Right lobe of liver (tissue), 6 donors: ENCODE data around the gene APLP2. TPM values are rescaled to one million over a fixed set of nuclear protein-coding genes. Genes with fewer than 3 reads are reported as not detected.
A peak's percentile ranks its signal among the peaks of the same experiment; 100 is the strongest.

Experiments used
- ATAC-seq, 4 donors: fragments of 200-7000 bp; cut with Tn5 transposase; one replicate each; pipeline ENCODE4 v1.9.1; 2020; ENCODE audit warnings: mild to moderate bottlenecking in 4 of 4, moderate library complexity in 4 of 4
- DNase-seq, 3 donors: peaks; one replicate each; pipeline ENCODE4 v3.0.0-alpha.2; 2020
- H3K27ac ChIP-seq, 3 donors: fragments of 200-600 bp; one replicate each; pipeline ENCODE4 v1.8.0; 2022
- H3K27me3 ChIP-seq, 2 donors: fragments of 200-600 bp; one replicate each; pipeline ENCODE4 v1.8.0; 2022
- H3K36me3 ChIP-seq, 4 donors: fragments of 200-600 bp; sonication (generic) in 1 of 4; one replicate each; pipeline versions ENCODE4 v1.5.1 to v1.8.0; 2017 to 2022; ENCODE audit warnings: control low read depth in 1 of 4
- H3K4me1 ChIP-seq, 4 donors: fragments of 200-600 bp; sonication (generic) in 1 of 4; one replicate each; pipeline versions ENCODE4 v1.5.1 to v1.8.0; 2017 to 2022; ENCODE audit warnings: control low read depth in 1 of 4
- H3K4me3 ChIP-seq, 3 donors: fragments of 200-600 bp; one replicate each; pipeline ENCODE4 v1.8.0; 2022
- H3K9me3 ChIP-seq, 4 donors: fragments of 200-600 bp; sonication (generic) in 1 of 4; one replicate each; pipeline versions ENCODE4 v1.5.1 to v1.8.0; 2017 to 2022; ENCODE audit warnings: control low read depth in 1 of 4
- POLR2A ChIP-seq: fragments of 450-650 bp; IDR thresholded peaks from one replicate; pipeline ENCODE4 v1.6.1; 2017; ENCODE audit warnings: antibody characterized with exemption, mild to moderate bottlenecking
- WGBS: methylation state at CpG from one replicate; pipeline ENCODE4 v1.1.6; 2018; ENCODE audit warnings: low coverage, low lambda C conversion rate; ENCODE audit not compliant: insufficient coverage; ENCODE audit errors: missing lambda C conversion rate; 5-methylcytosine and 5-hydroxymethylcytosine counted together
- intact Hi-C, 2 donors: fragments of 100-400 bp; cut with DNase I; formaldehyde crosslinking; loops; one replicate each; pipeline versions ENCODE4 v1.11.2 to v1.14.1; 2022
- total RNA-seq, 6 experiments: library from RNA; depleted of rRNA in 2 of 6; stranded (reverse); fragments of >200 nt in 2 of 6; fragmentation: NEBNext Ultra II Directional in 3 of 6; extraction: Animal tissue kit (Norgen Biotek cat#: 25700) in 3 of 6; gene quantifications; one replicate each; pipeline versions ENCODE4 v1.1.0 to v1.2.4, GENCODE V29; 2016 to 2023
- TF ChIP-seq, protein P1 (sequence below), 4 donors: fragments of 200-600 bp in 3 of 4; fragments of 450-650 bp in 1 of 4; IDR thresholded peaks; one replicate each; pipeline versions ENCODE4 v1.5.1 to v1.8.0; 2016 to 2022; ENCODE audit warnings: antibody characterized with exemption in 4 of 4, mild to moderate bottlenecking in 2 of 4
- donor health status: DM: no; HTN: yes; CAD: no.
- donor health status: DM: no; HTN: no; CAD: no.
- donor health status: DM: no; HTN: no; CAD: no.
- donor health status: DM: no; HTN: yes; CAD: no.
- donor health status: DM: no; HTN: yes; CAD: no.

The APLP2 gene
- total RNA-seq, 6 experiments from 2014 or later: 184 to 255 (median 252) TPM

DNA sequence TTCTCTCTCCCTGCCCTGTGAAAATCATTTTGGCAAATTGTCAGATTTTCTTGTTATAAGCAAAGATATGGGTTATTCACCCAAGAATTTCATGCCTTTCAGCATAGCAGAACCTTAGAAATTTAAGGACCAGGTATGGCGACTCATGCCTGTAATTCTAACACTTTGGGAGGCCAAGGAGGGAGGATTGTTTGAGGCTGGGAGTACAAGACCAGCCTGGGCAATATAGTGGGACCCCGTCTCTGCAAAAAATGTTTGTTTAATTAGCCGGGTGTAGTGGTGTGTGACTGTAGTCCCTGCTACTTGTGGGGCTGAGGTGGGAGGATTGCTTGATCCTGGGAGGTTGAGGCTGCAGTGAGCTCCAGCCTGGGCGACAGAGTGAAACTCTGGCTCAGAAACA is 27.6 kb downstream of the APLP2 start:
- Histone ChIP-seq H3K27ac (no peak overlapping the region), H3K27me3 (no peaks in the 10 kb centered on the region), H3K9me3 (no peaks in the 10 kb centered on the region), H3K4me1 (peaks cover 0 to 19% (median 4%) of the 10 kb centered on the region in 4 donors), H3K36me3 (no peaks in the 10 kb centered on the region), H3K4me3 (no peak overlapping the region)
- WGBS: 100% methylated on average over 3 of the region's 4 CpGs
- intact Hi-C loops: no loop called here
- DNase-seq (no peak), ATAC-seq (no peak)
- no peak for TF ChIP-seq POLR2A
- TF ChIP-seq, protein P1, sequence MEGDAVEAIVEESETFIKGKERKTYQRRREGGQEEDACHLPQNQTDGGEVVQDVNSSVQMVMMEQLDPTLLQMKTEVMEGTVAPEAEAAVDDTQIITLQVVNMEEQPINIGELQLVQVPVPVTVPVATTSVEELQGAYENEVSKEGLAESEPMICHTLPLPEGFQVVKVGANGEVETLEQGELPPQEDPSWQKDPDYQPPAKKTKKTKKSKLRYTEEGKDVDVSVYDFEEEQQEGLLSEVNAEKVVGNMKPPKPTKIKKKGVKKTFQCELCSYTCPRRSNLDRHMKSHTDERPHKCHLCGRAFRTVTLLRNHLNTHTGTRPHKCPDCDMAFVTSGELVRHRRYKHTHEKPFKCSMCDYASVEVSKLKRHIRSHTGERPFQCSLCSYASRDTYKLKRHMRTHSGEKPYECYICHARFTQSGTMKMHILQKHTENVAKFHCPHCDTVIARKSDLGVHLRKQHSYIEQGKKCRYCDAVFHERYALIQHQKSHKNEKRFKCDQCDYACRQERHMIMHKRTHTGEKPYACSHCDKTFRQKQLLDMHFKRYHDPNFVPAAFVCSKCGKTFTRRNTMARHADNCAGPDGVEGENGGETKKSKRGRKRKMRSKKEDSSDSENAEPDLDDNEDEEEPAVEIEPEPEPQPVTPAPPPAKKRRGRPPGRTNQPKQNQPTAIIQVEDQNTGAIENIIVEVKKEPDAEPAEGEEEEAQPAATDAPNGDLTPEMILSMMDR (IDR thresholded peaks at IDR 0.05): no peak

DNA sequence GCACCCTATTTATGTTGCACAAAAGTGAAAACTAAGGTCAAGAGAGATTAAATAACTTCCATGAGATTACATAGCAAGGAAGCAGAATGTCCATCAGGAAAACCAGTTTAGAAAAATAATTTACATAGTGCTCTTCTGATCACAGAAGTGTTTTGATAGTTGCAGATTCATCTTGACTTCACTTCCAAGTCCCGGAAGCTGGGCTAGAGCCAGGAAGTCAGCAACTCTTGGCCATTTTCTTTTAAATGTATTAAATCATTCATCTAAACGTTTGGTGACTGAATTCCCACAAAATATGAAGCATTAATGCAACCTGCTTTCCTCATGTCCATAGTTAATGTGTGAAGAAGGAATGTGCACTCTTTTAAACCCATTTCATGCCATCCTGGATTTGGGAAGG is 29.7 kb downstream of the APLP2 start:
- H3K27me3 ChIP-seq: no peaks in the 10 kb centered on the region
- no peaks in the 10 kb centered on the region for H3K9me3 ChIP-seq
- H3K4me3 ChIP-seq: no peak overlapping the region
- intact Hi-C loops: no loop called here
- TF ChIP-seq POLR2A: no peak
- TF ChIP-seq, protein P1 (IDR thresholded peaks at IDR 0.05): no peak
- ATAC-seq (no peak), DNase-seq (no peak)
- peaks cover 0 to 40% (median 12%) of the 10 kb centered on the region in 4 donors for H3K4me1 ChIP-seq
- H3K27ac ChIP-seq: no peak overlapping the region
- 52% methylated on average over 2 of the region's 2 CpGs for WGBS
- H3K36me3 ChIP-seq: no peaks in the 10 kb centered on the region

DNA sequence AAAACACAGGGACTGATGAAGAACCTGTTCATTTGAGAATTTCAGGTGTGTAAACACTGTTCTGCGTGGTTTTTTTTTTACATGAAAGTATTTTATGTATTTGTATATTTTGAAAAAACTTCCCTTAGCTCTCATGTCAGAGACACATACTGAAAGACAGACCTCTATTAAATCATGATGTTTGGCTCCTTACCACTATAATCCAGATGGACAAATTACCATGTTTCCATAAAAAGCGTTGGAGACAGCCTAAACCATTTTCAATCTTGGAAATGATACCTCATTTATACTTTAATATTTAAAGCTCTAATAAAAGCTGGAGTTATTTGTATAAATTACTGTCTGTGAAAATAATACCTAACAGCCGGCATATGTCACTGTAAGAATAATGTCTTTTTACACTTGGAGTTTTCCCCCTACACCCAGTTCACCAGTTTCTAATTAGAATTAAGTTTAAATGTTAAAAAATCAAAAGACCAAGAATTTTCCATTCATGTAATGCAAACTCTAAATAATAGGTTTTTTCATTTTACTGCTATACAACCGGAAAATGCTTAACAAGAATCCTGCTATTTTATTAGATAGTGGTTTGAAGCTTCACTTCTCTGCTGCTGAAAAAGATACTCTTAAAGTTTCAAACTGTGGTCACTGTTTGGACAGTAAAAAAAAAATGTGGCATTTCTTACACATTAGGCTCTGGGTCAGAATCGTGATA is 30.8 kb downstream of the APLP2 start:
- WGBS: 88% methylated on average over 5 of the region's 5 CpGs
- no peak for ATAC-seq
- H3K27me3 ChIP-seq: no peaks in the 10 kb centered on the region
- no peak for DNase-seq
- TF ChIP-seq, protein P1 (IDR thresholded peaks at IDR 0.05): no peak
- no peak for TF ChIP-seq POLR2A
- H3K9me3 ChIP-seq: no peaks in the 10 kb centered on the region
- H3K36me3 ChIP-seq: no peaks in the 10 kb centered on the region
- no peak overlapping the region for H3K4me3 ChIP-seq
- peaks cover 0 to 37% (median 12%) of the 10 kb centered on the region in 4 donors for H3K4me1 ChIP-seq
- intact Hi-C loops: no loop called here
- H3K27ac ChIP-seq: no peak overlapping the region

DNA sequence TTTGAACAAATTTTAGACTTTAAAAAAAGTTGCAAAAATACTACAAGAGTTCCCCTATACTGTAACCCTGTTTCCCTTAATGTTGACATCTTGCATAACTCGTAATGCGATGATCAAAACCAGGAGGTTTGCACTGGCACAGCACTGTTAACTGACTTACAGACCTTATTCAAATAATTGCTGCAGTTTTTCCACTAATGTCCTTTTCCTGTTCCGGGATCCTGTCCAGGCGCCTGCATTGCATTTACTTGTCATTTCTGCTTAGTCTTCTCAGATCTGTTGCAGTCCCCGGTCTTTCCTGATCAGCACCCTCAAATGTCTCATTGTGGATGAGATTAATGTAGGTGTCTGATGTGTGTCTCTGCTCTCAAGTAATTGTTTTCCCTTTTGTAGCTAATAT is 32.0 kb downstream of the APLP2 start:
- intact Hi-C loops: no loop called here
- peaks cover 0 to 37% (median 12%) of the 10 kb centered on the region in 4 donors for H3K4me1 ChIP-seq
- peak; percentile 29 to 61 (median 40) for ATAC-seq

More for the DNA sequence above, 32.0 kb downstream of the APLP2 start:
- H3K27ac ChIP-seq: peak overlapping the region in 1 of 3 donors; percentile 33
- TF ChIP-seq, protein P1 (IDR thresholded peaks at IDR 0.05): no peak
- TF ChIP-seq POLR2A: no peak
- H3K4me3 ChIP-seq: no peak overlapping the region
- H3K27me3 ChIP-seq: no peaks in the 10 kb centered on the region
- no peaks in the 10 kb centered on the region for H3K9me3 ChIP-seq
- 45% methylated on average over 5 of the region's 5 CpGs for WGBS
- H3K36me3 ChIP-seq: no peaks in the 10 kb centered on the region
- DNase-seq: no peak
